ENCODE data around the gene C4orf50. TPM values are rescaled to one million over a fixed set of nuclear protein-coding genes. Genes with fewer than 3 reads are reported as not detected.

Gene C4orf50
- total and polyA plus RNA-seq, 2 experiments from 2014 or later, result not detected

GRCh38 chr4:6038711-6039110, 20.5 kb upstream of the C4orf50 start:
- Histone ChIP-seq H2AFZ (no peak overlapping the region), H3K9me2 (ENCODE audit: insufficient read depth) (no peaks in the 10 kb centered on the region), H3K4me3 (no peak overlapping the region), H3F3A (ENCODE audit: insufficient read depth) (no peaks in the 10 kb centered on the region), H3K27me3 (replicated peaks; ENCODE audit: insufficient read depth) (no peaks in the 10 kb centered on the region), H3K4me2 (ENCODE audit: unreplicated experiment) (no peak overlapping the region), H3K4me1 (ENCODE audit: insufficient read depth) (no peaks in the 10 kb centered on the region), H3K9ac (no peak overlapping the region), H4K20me1 (ENCODE audit: insufficient read depth) (no peaks in the 10 kb centered on the region), H3K9me3 (ENCODE audit: low read depth) (no peaks in the 10 kb centered on the region), H3K27ac (no peak overlapping the region), H3K79me2 (ENCODE audit: insufficient read depth) (no peaks in the 10 kb centered on the region), H3K36me3 (ENCODE audit: low read depth) (no peaks in the 10 kb centered on the region)
- TF ChIP-seq EZH2phosphoT487 (IDR thresholded peaks at IDR 0.05; ENCODE audit: insufficient read depth, low read depth) (no peak), EZH2 (IDR thresholded peaks at IDR 0.05; ENCODE audit: insufficient read depth, poor library complexity, severe bottlenecking) (no peak)
- WGBS, 2 experiments (ENCODE audit: low coverage in 1 of 2, low lambda C conversion rate in 2 of 2, missing lambda C conversion rate in 2 of 2), result 21 to 39% methylated on average over 8 of the region's 8 CpGs
- no peak for DNase-seq
- in situ Hi-C loops (cut with MboI), result no loop called here

GRCh38 chr4:6035786-6036185, 17.6 kb upstream of the C4orf50 start:
- H2AFZ ChIP-seq, result no peak overlapping the region
- no peak overlapping the region for H3K4me3 ChIP-seq
- no peaks in the 10 kb centered on the region for H3K9me3 ChIP-seq (ENCODE audit: low read depth)
- no peaks in the 10 kb centered on the region for H3F3A ChIP-seq (ENCODE audit: insufficient read depth)
- 65 to 66% methylated on average over 12 to 16 of the region's 16 CpGs for whole genome bisulfite sequencing, 2 experiments (ENCODE audit: low coverage in 1 of 2, low lambda C conversion rate in 2 of 2, missing lambda C conversion rate in 2 of 2)
- H3K9me2 ChIP-seq (ENCODE audit: insufficient read depth), result no peaks in the 10 kb centered on the region
- no peak overlapping the region for H3K27ac ChIP-seq
- TF ChIP-seq EZH2 (IDR thresholded peaks at IDR 0.05; ENCODE audit: insufficient read depth, poor library complexity, severe bottlenecking) (no peak), EZH2phosphoT487 (IDR thresholded peaks at IDR 0.05; ENCODE audit: insufficient read depth, low read depth) (no peak)
- no peaks in the 10 kb centered on the region for H4K20me1 ChIP-seq (ENCODE audit: insufficient read depth)
- no peak for DNase-seq
- in situ Hi-C loops (cut with MboI), result no loop called here
- H3K4me2 ChIP-seq (ENCODE audit: unreplicated experiment), result no peak overlapping the region
- no peaks in the 10 kb centered on the region for H3K4me1 ChIP-seq (ENCODE audit: insufficient read depth)
- H3K9ac ChIP-seq, result no peak overlapping the region
- no peaks in the 10 kb centered on the region for H3K36me3 ChIP-seq (ENCODE audit: low read depth)
- no peaks in the 10 kb centered on the region for H3K79me2 ChIP-seq (ENCODE audit: insufficient read depth)
- H3K27me3 ChIP-seq (replicated peaks; ENCODE audit: insufficient read depth), result no peaks in the 10 kb centered on the region

GRCh38 chr4:6033381-6033780, 15.2 kb upstream of the C4orf50 start:
- H4K20me1 ChIP-seq (ENCODE audit: insufficient read depth), result no peaks in the 10 kb centered on the region
- no peaks in the 10 kb centered on the region for H3K27me3 ChIP-seq (replicated peaks; ENCODE audit: insufficient read depth)
- 38 to 42% methylated on average over 4 of the region's 4 CpGs for WGBS, 2 experiments (ENCODE audit: low coverage in 1 of 2, low lambda C conversion rate in 2 of 2, missing lambda C conversion rate in 2 of 2)
- no peak overlapping the region for H3K9ac ChIP-seq
- no peaks in the 10 kb centered on the region for H3K79me2 ChIP-seq (ENCODE audit: insufficient read depth)
- H3K4me2 ChIP-seq (ENCODE audit: unreplicated experiment), result no peak overlapping the region
- no peak for TF ChIP-seq EZH2phosphoT487 (IDR thresholded peaks at IDR 0.05; ENCODE audit: insufficient read depth, low read depth)
- TF ChIP-seq EZH2 (IDR thresholded peaks at IDR 0.05; ENCODE audit: insufficient read depth, poor library complexity, severe bottlenecking), result no peak
- H3K36me3 ChIP-seq (ENCODE audit: low read depth), result no peaks in the 10 kb centered on the region
- no peak for DNase-seq
- H3K27ac ChIP-seq, result no peak overlapping the region
- H3F3A ChIP-seq (ENCODE audit: insufficient read depth), result no peaks in the 10 kb centered on the region
- in situ Hi-C loops (cut with MboI), result no loop called here
- H2AFZ ChIP-seq, result no peak overlapping the region
- no peaks in the 10 kb centered on the region for H3K9me2 ChIP-seq (ENCODE audit: insufficient read depth)
- H3K4me3 ChIP-seq, result no peak overlapping the region
- no peaks in the 10 kb centered on the region for H3K9me3 ChIP-seq (ENCODE audit: low read depth)
- H3K4me1 ChIP-seq (ENCODE audit: insufficient read depth), result no peaks in the 10 kb centered on the region

GRCh38 chr4:6032249-6033244, 14.3 kb upstream of the C4orf50 start:
- no peak overlapping the region for H3K4me2 ChIP-seq (ENCODE audit: unreplicated experiment)
- in situ Hi-C loops (cut with MboI), result no loop called here
- no peak overlapping the region for H3K9ac ChIP-seq
- H3K4me3 ChIP-seq, result no peak overlapping the region
- no peaks in the 10 kb centered on the region for H4K20me1 ChIP-seq (ENCODE audit: insufficient read depth)
- H3K4me1 ChIP-seq (ENCODE audit: insufficient read depth), result no peaks in the 10 kb centered on the region
- no peaks in the 10 kb centered on the region for H3K79me2 ChIP-seq (ENCODE audit: insufficient read depth)
- H3F3A ChIP-seq (ENCODE audit: insufficient read depth), result no peaks in the 10 kb centered on the region
- no peaks in the 10 kb centered on the region for H3K9me3 ChIP-seq (ENCODE audit: low read depth)
- no peaks in the 10 kb centered on the region for H3K9me2 ChIP-seq (ENCODE audit: insufficient read depth)
- no peak for TF ChIP-seq EZH2phosphoT487 (IDR thresholded peaks at IDR 0.05; ENCODE audit: insufficient read depth, low read depth)
- no peak for TF ChIP-seq EZH2 (IDR thresholded peaks at IDR 0.05; ENCODE audit: insufficient read depth, poor library complexity, severe bottlenecking)
- no peaks in the 10 kb centered on the region for H3K27me3 ChIP-seq (replicated peaks; ENCODE audit: insufficient read depth)
- no peak overlapping the region for H3K27ac ChIP-seq
- H2AFZ ChIP-seq, result no peak overlapping the region
- DNase-seq, result no peak
- WGBS, 2 experiments (ENCODE audit: low coverage in 1 of 2, low lambda C conversion rate in 2 of 2, missing lambda C conversion rate in 2 of 2), result 30 to 33% methylated on average over 11 of the region's 11 CpGs
- no peaks in the 10 kb centered on the region for H3K36me3 ChIP-seq (ENCODE audit: low read depth)

All from GM23248 (cell line).